Fibroblast of pulmonary artery (primary cell): Measurements from ENCODE around the gene ALX4.

Experiments used
- DNase-seq: peaks from one replicate; pipeline ENCODE4 v3.0.0-alpha.2; 2010; ENCODE audit warnings: low read depth
- H3K4me3 ChIP-seq: replicated peaks from 2 replicates; pipeline ENCODE4 v1.5.1; 2011; ENCODE audit warnings: low read depth, mild to moderate bottlenecking, control low read depth, low read length, moderate library complexity
- CTCF ChIP-seq: IDR thresholded peaks from 2 replicates; pipeline ENCODE4 v1.5.1; 2011; ENCODE audit warnings: mild to moderate bottlenecking, control low read depth, low read length, inconsistent platforms; ENCODE audit errors: missing control alignments

ALX4 gene

GRCh38 chr11:44301564-44302271 lies 8.2 kb downstream of the ALX4 start:
- no peak overlapping the region for H3K4me3 ChIP-seq
- DNase-seq, result no peak
- no peak for TF ChIP-seq CTCF

- no peak for DNase-seq
- H3K4me3 ChIP-seq, result no peak overlapping the region
- TF ChIP-seq CTCF, result no peak
Observed at GRCh38 chr11:44300844-44301563, 8.9 kb downstream of the ALX4 start.

GRCh38 chr11:44298862-44299261 lies 11.1 kb downstream of the ALX4 start:
- H3K4me3 ChIP-seq, result no peak overlapping the region
- DNase-seq, result no peak
- TF ChIP-seq CTCF, result no peak

GRCh38 chr11:44290208-44290607 lies 19.7 kb downstream of the ALX4 start:
- DNase-seq, result no peak
- H3K4me3 ChIP-seq, result no peak overlapping the region
- no peak for TF ChIP-seq CTCF

GRCh38 chr11:44288133-44288526 lies 21.8 kb downstream of the ALX4 start:
- no peak for TF ChIP-seq CTCF
- H3K4me3 ChIP-seq, result no peak overlapping the region
- DNase-seq, result no peak

- TF ChIP-seq CTCF, result no peak
- H3K4me3 ChIP-seq, result no peak overlapping the region
- DNase-seq, result no peak
Observed at GRCh38 chr11:44286911-44287310, 23.0 kb downstream of the ALX4 start.
